GM12878 (cell line): ENCODE data around the gene MYCBPAP. TPM values are rescaled to one million over a fixed set of nuclear protein-coding genes. Genes with fewer than 3 reads are reported as not detected.

Experiments
- ATAC-seq: fragments of 200-7000 bp; cut with Tn5 transposase; 3 replicates; pipeline ENCODE4 v1.9.1; 2020; ENCODE audit warnings: mild to moderate bottlenecking, moderate library complexity
- BruUV-seq: library from RNA; stranded (reverse); fragments of 400-500 nt; replicated peaks from 2 replicates; lab custom pipeline; 2021; lab: Mats Ljungman, UMichigan
- CTCF ChIA-PET: fragments of 300-600 bp; sonication (Branson Sonifier 250); formaldehyde crosslinking; extraction: SDS; loops from one replicate; lab custom pipeline; 2021; ENCODE audit warnings: inconsistent platforms; lab: Yijun Ruan, JAX
- POLR2A ChIA-PET: fragments of 350-600 bp; formaldehyde crosslinking; extraction: SDS; loops from one replicate; lab custom pipeline; 2021; ENCODE audit warnings: inconsistent platforms; lab: Charles Lee
- RAD21 ChIA-PET: fragments of 300-600 bp; sonication (Branson Sonifier 250); formaldehyde crosslinking; loops from one replicate; lab custom pipeline; 2023; ENCODE audit warnings: antibody characterized with exemption; ENCODE audit not compliant: unreplicated experiment; lab: Charles Lee
- SMC1A ChIA-PET: fragments of 300-600 bp; sonication (Branson Sonifier 250); formaldehyde crosslinking; loops from one replicate; lab custom pipeline; 2023; ENCODE audit not compliant: unreplicated experiment, uncharacterized antibody; lab: Charles Lee
- DNase-seq: peaks from one replicate; pipeline ENCODE4 v3.0.0-alpha.2; 2011; ENCODE audit warnings: low read depth, low spot score
- FAIRE-seq: peaks from 3 replicates; lab custom pipeline; 2011; peaks lifted over from hg19 to GRCh38; lab: Jason Lieb, UNC
- H2AFZ ChIP-seq: 2 replicates; pipeline ENCODE4 v1.6.0; 2011; ENCODE audit warnings: low read depth, low read length, control low read depth; ENCODE audit not compliant: control insufficient read depth
- H3K27ac ChIP-seq: 2 replicates; pipeline ENCODE4 v1.5.1; 2011; ENCODE audit warnings: control low read depth; ENCODE audit not compliant: control insufficient read depth, insufficient read depth
- H3K27me3 ChIP-seq, 2 experiments: replicated peaks in 1 of 2; 2 replicates each; pipeline versions ENCODE4 v1.6.0 to v1.6.1; 2011; ENCODE audit warnings: low read length in 1 of 2; ENCODE audit not compliant: control insufficient read depth in 2 of 2, insufficient read depth in 2 of 2
- H3K36me3 ChIP-seq, 2 experiments: 2 replicates each; pipeline ENCODE4 v1.5.1; 2011; ENCODE audit warnings: low read length in 1 of 2; ENCODE audit not compliant: control insufficient read depth in 2 of 2, insufficient read depth in 2 of 2
- H3K4me1 ChIP-seq: 2 replicates; pipeline ENCODE4 v1.6.1; 2011; ENCODE audit warnings: mild to moderate bottlenecking, low read length, moderate library complexity, mixed read lengths; ENCODE audit not compliant: control insufficient read depth, insufficient read depth
- H3K4me2 ChIP-seq: 2 replicates; pipeline ENCODE4 v1.6.0; 2011; ENCODE audit warnings: control low read depth; ENCODE audit not compliant: control insufficient read depth, insufficient read depth
- H3K4me3 ChIP-seq: fragments of 200-600 bp; sonication (generic); 2 replicates; pipeline ENCODE4 v1.5.1; 2016
- H3K79me2 ChIP-seq: 2 replicates; pipeline ENCODE4 v1.6.0; 2011; ENCODE audit warnings: low read length; ENCODE audit not compliant: control insufficient read depth, insufficient read depth
- H3K9ac ChIP-seq: 2 replicates; pipeline ENCODE4 v1.8.0; 2011; ENCODE audit warnings: low read length, control low read depth, mixed read lengths; ENCODE audit not compliant: control insufficient read depth, insufficient read depth
- H3K9me3 ChIP-seq: replicated peaks from 3 replicates; pipeline ENCODE4 v1.5.1; 2011; ENCODE audit warnings: mild to moderate bottlenecking, low read length; ENCODE audit not compliant: control insufficient read depth, insufficient read depth
- H4K20me1 ChIP-seq: 2 replicates; pipeline ENCODE4 v1.6.0; 2011; ENCODE audit not compliant: control insufficient read depth, insufficient read depth
- ATF3 ChIP-seq: IDR thresholded peaks from 2 replicates; pipeline ENCODE4 v1.6.1; 2011; ENCODE audit warnings: low read depth, mild to moderate bottlenecking, low read length, moderate library complexity, borderline replicate concordance; ENCODE audit errors: extremely low read depth
- CEBPZ ChIP-seq: fragments of 150-350 bp; IDR thresholded peaks from 2 replicates; pipeline ENCODE4 v1.6.1; 2016; ENCODE audit warnings: low read depth, low read length
- HSF1 ChIP-seq: fragments of 150-350 bp; IDR thresholded peaks from 2 replicates; pipeline ENCODE4 v1.6.1; 2014; ENCODE audit warnings: mild to moderate bottlenecking, low read depth, low read length
- PAX8 ChIP-seq: fragments of 450-650 bp; IDR thresholded peaks from 2 replicates; pipeline ENCODE4 v1.6.1; 2017; ENCODE audit warnings: mild to moderate bottlenecking, moderate library complexity
- SUPT20H ChIP-seq: IDR thresholded peaks from 2 replicates; pipeline ENCODE4 v1.6.1; 2011; ENCODE audit warnings: low read depth, mild to moderate bottlenecking, low read length, moderate library complexity, borderline replicate concordance; ENCODE audit not compliant: control insufficient read depth
- SUZ12 ChIP-seq: fragments of 200-600 bp; sonication (generic); IDR thresholded peaks from one replicate; pipeline ENCODE4 v1.6.1; 2018; ENCODE audit warnings: antibody characterized with exemption, mild to moderate bottlenecking; ENCODE audit not compliant: unreplicated experiment
- TCF3 ChIP-seq: IDR thresholded peaks from 2 replicates; pipeline ENCODE4 v1.6.1; 2012; ENCODE audit warnings: low read depth, mild to moderate bottlenecking, low read length, borderline replicate concordance; ENCODE audit not compliant: insufficient read depth
- YBX1 ChIP-seq: fragments of 450-650 bp; IDR thresholded peaks from 2 replicates; pipeline ENCODE4 v1.6.1; 2016; ENCODE audit warnings: antibody characterized with exemption
- WGBS: methylation state at CpG from one replicate; pipeline ENCODE4 v1.1.6; 2016; ENCODE audit warnings: low lambda C conversion rate; ENCODE audit not compliant: insufficient replicate concordance, insufficient coverage; ENCODE audit errors: missing lambda C conversion rate; 5-methylcytosine and 5-hydroxymethylcytosine counted together
- in situ Hi-C: fragments of 300-500 bp; cut with MboI; formaldehyde crosslinking; loops from 9 replicates; pipeline ENCODE4 v1.14.3; 2018; ENCODE audit warnings: mixed read lengths
- intact Hi-C: fragments of 100-400 bp; cut with micrococcal nuclease; formaldehyde crosslinking; loops from one replicate; pipeline ENCODE4 v1.14.2; 2022; ENCODE audit not compliant: unreplicated experiment
- polyA plus RNA-seq, 11 experiments: library from polyadenylated mRNA; depleted of rRNA in 4 of 11; unstranded in 6 of 11; stranded (reverse) in 5 of 11; fragments of >200 nt; fragmentation: Nextera tagmentation in 4 of 11; fragmentation: Illumina TruSeq in 1 of 11; extraction: Ambion mirVana in 4 of 11; extraction: Trizol in 1 of 11; gene quantifications; 1 replicate in 1 of 11; 2 replicates in 10 of 11; pipeline versions ENCODE4 v1.2.1 to v1.2.3, GENCODE V29; 2011 to 2016; ENCODE audit warnings: inconsistent platforms in 2 of 11, missing spikeins in 2 of 11, low read depth in 1 of 11
- total RNA-seq, 4 experiments: library from RNA; depleted of rRNA in 3 of 4; stranded (reverse); fragments of >200 nt in 3 of 4; fragmentation: Illumina TruSeq in 1 of 4; extraction: Trizol in 1 of 4; gene quantifications; 2 replicates each; pipeline versions ENCODE4 v1.2.1 to v1.2.3, GENCODE V29; 2013 to 2021

MYCBPAP gene
- total and polyA plus RNA-seq, 10 of the 15 experiments (the other 5 are each of a cell fraction or from before 2014, with no cell fraction given) = 0.23 to 2.7 (median 1.5) TPM

DNA sequence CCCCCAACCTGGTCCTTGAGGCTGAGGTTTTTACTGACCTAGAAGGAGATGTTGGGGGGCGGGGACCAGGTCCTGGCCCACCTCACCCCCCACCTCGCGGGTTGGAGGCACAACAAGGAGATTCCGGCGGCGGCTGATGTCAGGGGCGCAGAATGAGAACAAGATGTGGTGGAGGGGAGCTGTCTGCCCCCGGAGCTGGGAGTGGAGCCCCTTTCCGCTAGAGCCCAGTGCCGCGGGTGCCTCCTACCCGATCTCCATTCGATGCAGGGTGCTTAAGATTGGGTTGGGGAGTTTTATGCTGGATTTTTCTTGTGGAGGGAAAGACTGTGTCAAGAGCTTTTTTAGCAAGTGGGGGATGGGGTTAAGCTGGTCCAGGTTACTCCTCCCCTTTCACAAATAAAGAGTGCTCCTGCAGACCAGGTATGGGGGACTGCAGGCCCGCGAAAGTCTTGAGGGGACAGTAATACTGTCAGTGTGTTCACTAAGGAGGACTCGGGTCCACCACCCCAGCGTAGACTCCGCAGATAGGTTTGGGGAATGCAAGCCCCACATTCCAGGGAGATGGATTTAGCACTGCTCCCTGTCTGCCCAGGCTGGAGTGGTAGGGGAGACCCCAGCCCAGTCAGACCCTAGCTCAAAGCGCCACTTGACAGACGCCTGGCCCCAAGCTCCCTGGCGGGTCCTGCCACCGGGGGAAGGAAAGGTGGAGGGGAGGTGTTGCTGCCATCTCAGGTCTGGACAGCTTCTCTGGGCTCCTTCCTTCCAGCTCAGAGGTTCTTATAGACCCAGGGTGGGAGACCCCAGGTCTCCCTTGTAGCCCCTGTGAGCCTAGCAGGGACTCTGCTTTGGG, 54.2 kb downstream of the MYCBPAP start:
- POLR2A ChIA-PET = no interaction called here
- Histone ChIP-seq H2AFZ (no peak overlapping the region), H3K27me3 (peaks cover 20 to 23% of the 10 kb centered on the region in 2 experiments), H3K79me2 (no peaks in the 10 kb centered on the region), H4K20me1 (no peaks in the 10 kb centered on the region), H3K27ac (no peak overlapping the region), H3K4me3 (no peak overlapping the region), H3K9me3 (no peaks in the 10 kb centered on the region), H3K36me3 (no peaks in the 10 kb centered on the region), H3K4me1 (peaks cover 14% of the 10 kb centered on the region; the same call in 1 of the 2 replicates), H3K4me2 (0 out of 2 replicates have a peak overlapping the region, but pooled peaks have one; percentile 17), H3K9ac (no peak overlapping the region)
- 14% methylated on average over 22 of the region's 22 CpGs for WGBS
- in situ Hi-C loops = no loop called here
- no peak for FAIRE-seq
- no peak for ATAC-seq
- SMC1A ChIA-PET = interaction anchor here (0.6 kb wide), 1 partner anchor 531 kb away, joined by 3 read pairs; no protein-coding TSS in a partner anchor
- TF ChIP-seq TCF3 (no peak), SUZ12 (peak; percentile 72)
- CTCF ChIA-PET = interaction anchor here (0.5 kb wide), 1 partner anchor 102 kb away, joined by 3 read pairs; no protein-coding TSS in a partner anchor
- BruUV-seq = no TSS peak
- no peak for DNase-seq
- RAD21 ChIA-PET = interaction anchor here (0.5 to 1.0 kb wide), 3 partner anchors 10 to 131 kb away, joined by 3 to 6 read pairs (median 5); no protein-coding TSS in a partner anchor
- intact Hi-C loops = no loop called here

DNA sequence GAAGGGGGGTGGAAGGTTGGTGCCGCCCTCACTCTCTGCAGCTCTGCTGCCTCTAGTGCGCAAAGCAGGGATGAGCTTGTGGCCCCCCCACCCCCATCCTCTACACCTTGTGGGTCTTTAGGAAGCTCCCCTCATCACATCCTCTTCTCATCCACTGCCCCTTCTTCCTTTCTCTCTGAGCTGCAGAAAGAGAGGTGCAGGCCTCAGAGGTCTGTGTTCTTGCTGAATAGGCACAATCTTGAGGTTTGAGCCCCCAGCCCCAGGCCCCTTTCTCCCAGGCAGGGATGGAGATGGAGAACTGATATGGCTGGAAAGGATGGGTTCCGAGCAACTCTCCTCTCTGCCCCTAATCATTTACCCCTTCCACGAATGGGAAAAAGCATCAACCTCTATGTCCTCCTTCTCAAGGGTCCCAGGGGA, 54.9 kb downstream of the MYCBPAP start:
- WGBS = 0% methylated on average over 3 of the region's 4 CpGs
- FAIRE-seq (no peak), DNase-seq (no peak), ATAC-seq (no peak)
- BruUV-seq = no TSS peak
- POLR2A ChIA-PET = no interaction called here
- no peaks in the 10 kb centered on the region for H3K79me2 ChIP-seq
- peaks cover 20 to 23% of the 10 kb centered on the region in 2 experiments for H3K27me3 ChIP-seq
- intact Hi-C loops = no loop called here
- CTCF ChIA-PET = interaction anchor here (0.5 kb wide), 1 partner anchor 103 kb away, joined by 3 read pairs; no protein-coding TSS in a partner anchor
- no peak overlapping the region for H3K9ac ChIP-seq
- no peak overlapping the region for H3K4me3 ChIP-seq
- H4K20me1 ChIP-seq = no peaks in the 10 kb centered on the region
- RAD21 ChIA-PET = no interaction called here
- no peak overlapping the region for H3K27ac ChIP-seq
- no peak overlapping the region for H2AFZ ChIP-seq
- peaks cover 14% of the 10 kb centered on the region; the same call in 1 of the 2 replicates for H3K4me1 ChIP-seq
- H3K36me3 ChIP-seq = no peaks in the 10 kb centered on the region
- SMC1A ChIA-PET = interaction anchor here (0.6 kb wide), 1 partner anchor 530 kb away, joined by 3 read pairs; no protein-coding TSS in a partner anchor
- H3K9me3 ChIP-seq = no peaks in the 10 kb centered on the region
- in situ Hi-C loops = no loop called here
- no peak overlapping the region for H3K4me2 ChIP-seq
- no peak for TF ChIP-seq SUPT20H
- TF ChIP-seq CEBPZ = no peak
- no peak for TF ChIP-seq PAX8
- no peak for TF ChIP-seq HSF1
- no peak for TF ChIP-seq YBX1
- TF ChIP-seq ATF3 = no peak
